GM21360 (cell line): ENCODE data around the gene CLUH.
"Not testable (repeated sequence)": the region's sequence is repeated elsewhere in the genome, so short reads cannot be mapped to it uniquely, and the experiment has no call there.

Experiments
- ATAC-seq: cut with Tn5 transposase; IDR thresholded peaks from one replicate; pipeline ENCODE4 v1.9.1; 2021; ENCODE audit warnings: mild to moderate bottlenecking, moderate library complexity; ENCODE audit not compliant: unreplicated experiment

The CLUH gene

DNA sequence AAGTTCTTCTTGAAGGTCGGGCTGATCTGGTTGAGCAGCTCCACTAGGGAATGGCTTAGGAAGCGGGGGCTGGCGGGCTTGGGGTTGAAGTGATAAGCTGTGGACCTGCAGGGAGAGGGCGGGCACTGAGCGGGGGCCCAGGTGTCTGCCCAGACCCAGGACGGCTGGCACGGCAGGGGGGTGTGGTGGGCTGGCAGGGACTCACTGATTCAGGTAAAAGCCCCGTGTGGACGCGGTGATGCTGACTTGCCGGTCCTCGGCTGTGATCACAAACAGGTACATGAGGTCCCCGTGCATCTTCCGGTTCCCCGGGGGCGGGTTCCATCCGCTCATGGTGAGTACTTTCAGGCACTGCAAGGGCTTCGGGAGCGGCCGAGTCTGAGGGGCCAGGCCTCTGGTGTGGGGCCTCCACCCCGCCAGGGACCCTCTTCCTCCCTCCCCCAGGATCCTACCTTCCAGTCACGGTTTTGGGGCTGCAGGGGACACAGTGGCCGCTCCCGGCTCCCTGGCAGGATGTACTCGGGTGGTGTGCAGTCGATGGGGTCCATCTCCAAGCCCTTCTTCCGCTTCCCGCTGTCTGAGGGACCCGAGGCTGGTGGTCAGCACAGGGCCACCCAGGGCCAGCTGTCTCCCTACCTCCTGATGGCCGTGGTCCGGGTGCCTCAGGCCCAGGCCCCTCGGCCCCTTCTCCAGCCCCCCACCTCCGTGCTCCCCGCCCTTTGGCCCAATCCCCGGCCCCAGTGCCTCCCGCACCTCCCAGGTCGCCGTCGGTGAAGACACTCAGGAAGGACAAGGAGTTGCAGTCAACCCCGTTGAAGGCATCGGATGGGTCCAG, 10.2 kb downstream of the CLUH start:
- no peak for ATAC-seq

DNA sequence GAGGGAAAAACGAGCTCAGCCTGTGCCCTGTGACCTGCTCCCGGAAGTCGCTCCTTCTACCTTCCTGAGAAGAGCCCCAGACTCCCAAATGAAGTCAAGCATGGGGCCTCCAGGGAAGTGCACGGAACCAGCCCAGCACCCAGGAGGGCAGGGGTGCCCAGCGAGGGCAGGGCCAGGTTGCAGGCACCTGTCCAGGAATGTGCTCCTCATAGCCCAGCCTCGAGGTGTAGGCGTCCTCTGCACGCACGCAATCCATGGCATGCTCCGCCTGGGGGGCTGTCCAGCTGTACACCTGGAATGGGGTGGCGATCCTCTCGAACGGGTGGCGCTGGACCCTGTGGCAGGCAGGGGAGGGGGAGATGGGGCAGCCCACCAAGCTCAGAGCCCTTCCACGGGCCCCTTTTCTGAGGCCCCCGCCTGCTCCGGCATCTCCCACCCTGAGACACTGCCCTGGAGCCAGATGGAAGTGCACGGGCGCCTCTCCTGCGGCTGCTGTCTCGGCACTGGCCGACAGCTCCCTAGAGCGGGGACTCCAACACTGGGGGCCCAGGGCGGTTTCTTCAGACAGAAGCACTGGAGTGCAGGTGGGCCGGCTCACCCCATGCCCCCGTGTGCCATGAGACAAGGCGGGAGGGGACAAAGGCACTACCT, 10.9 kb downstream of the CLUH start:
- no peak for ATAC-seq

DNA sequence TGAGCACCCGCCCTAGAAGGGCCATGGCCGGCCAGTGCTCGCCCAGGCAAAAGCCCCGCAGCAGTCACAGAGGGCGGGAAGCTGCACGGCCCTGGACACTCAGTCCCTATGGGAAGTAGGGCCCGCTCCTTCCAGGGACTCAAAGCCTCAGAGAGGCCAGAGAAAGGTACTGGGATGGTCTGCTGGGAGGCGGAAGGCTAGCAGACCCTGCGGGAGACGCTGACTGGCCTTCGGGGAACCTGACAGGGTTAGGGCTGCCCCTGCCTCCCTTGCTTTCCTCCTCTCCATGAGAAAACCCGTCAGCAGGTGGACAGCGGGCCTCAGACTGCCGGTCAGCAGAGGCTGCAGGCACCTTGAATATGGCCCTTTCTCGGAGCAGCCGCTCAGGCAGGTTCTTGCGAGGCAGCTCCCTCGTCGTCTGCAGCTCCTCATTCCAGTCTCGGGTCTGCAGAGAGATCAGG, 11.5 kb downstream of the CLUH start:
- no peak for ATAC-seq

DNA sequence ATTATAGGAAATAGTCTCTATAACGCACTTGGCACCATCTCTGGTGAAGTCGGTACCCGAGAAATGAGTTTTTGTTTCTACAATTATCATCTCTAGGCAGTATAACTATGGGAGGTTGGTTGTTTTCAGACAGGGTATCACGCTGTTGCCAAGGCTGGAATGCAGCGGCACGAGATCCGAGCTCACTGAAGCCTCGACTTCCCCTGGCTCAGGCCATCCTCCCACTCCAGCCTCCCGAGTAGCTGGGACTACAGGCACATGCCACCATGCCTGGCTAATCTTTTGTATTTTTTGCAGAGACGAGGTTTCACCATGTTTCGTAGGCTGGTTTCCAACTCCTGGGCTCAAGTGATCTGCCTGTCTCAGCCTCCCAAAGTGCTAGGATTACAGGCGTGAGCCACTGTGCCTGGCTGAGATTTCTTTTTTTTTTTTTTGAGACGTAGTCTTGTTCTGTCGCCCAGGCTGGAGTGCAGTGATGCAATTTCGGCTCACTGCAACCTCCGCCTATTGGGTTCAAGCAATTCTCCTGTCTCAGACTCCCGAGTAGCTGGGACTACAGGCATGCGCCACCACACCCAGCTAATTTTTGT, 12.3 kb downstream of the CLUH start:
- ATAC-seq, result not testable (repeated sequence)

DNA sequence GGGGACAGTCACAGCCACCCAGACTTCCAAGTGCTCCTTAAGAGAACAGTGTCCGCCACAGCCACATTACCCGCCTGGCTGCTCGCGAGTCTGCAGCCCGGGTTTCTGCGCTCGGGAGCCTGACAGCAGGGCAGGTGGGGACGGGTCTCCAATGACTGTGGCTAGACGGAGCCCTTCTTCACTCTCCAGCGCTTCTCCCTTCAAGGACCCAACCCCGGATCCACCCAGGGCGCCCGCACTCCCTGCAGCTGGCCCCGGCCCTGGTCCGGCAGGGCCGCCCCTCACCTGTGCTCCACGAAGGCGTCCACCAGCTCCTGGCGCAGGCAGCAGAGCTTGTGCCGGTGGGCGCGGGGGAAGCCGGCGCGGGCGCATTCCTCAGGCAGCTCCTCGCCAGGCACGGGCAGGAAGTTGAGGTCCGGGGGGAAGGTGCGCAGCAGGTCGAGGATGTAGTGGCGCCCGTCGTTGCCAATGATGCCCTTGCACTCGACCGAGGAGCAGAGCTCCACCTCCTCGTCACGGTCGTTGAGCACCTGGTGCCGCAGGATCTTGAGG, 13.9 kb downstream of the CLUH start:
- ATAC-seq, result no peak

DNA sequence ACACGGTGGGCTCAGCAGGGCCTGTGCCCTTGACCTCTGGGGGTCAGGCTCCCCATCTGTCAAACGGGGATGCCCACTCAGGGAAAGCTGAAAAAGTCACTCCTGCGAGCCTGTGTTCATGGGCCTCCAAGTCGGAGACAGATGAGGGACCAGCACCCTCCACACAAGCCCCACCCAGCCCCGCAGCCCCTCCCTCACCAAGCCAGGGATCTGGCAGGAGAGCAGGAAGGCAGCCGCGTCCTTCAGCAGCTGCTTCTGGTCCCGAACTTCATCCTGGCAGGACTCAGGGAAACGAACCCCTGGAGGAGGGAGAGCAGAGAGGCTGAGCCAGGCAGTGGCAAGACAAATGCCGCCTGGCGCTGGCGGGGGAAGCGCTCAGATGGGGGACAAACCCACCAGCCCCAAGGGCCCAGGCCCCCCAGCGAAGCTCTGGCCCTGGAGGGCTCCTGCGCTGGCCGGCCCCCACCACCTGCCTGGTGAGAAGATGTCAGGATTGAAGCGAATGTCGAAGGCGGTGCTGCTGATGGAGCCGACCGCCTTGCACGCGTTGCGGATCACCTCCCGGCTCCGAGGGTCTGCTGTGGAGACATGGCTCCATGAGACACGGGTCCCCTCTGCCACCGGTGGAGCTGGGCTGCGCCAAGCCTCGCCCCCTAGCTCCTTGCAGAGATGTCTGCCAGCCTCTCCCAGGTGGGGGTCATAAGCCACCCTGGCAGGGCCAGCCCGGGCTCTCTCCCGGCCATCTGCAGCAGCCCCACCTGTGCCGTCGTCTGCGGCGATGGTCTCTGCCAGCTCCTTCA, 15.4 kb downstream of the CLUH start:
- ATAC-seq, result no peak

DNA sequence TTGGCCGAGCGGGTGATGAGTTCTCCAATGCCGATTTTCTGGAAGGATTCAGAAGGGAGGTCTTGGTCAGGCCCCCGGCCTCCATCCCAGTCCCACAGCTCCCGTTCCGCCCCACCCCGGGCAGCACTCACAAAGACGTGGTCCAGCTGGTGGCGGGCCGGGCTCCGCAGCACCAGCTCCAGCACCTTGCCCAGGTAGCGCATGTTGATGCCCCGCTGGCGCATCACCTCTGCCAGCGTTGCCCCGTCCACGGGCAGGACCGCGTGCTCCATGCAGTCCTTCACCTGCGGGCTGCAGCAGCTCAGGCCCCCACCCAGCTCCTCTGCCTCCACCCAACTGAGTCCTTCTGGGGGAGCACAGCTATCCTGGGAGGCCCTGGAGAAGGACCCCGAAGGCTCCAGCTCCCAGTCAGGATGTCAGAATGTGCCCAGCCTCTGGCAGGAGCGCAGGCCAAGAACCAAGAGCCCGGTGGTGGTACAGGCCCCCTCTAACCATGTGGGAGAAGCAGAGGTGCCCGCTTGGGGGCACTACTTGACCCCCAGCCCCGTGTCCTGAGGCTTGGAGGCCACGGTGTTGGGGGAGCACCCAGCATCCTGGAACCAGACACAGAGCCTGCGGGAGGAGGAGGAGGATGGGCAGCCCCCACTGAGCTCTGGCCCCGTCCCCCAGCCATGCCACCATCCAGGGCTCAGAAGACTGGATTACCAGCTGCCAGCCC, 16.2 kb downstream of the CLUH start:
- ATAC-seq, result no peak

DNA sequence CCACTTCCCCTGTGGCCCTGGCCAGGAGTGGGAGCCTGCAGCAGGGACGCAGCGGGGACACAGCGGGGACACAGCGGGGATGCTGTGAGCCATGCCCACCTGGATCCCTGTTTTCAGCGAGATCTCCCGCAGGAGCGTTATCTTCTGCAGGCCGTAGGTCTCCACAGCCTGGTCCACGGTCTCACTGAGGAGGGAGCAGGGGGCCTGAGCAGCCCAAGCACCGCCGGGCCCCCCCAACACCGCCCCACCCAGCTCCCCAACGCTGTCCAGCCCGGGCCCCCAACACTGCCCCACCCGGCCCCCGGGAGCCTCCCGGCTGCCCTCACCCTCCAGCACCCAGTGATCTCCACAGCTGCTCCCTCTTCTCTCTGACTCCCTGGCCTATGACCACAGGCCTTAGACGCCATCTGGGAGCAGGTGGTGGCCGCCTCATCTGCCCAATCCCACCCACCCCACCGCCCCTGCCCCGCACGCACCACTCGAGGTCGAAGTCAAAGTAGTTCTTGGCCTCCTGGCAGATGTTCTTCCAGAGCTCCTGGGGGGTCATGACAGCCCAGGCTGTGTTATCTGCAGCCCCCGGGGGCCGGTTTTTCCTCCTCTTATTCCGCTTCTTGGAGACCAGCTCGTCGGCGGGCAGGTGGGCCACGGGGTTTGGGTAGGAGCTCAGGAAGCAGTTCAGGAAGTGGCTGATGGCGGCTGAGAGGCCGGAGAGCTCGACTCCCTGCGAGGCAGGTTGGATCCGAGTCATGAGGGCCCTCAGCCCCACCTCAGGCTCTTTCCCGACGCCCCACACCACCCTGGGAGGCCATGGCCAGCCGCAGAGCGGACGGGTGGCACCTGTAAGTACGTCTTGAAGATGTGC, 17.0 kb downstream of the CLUH start:
- ATAC-seq, result no peak

DNA sequence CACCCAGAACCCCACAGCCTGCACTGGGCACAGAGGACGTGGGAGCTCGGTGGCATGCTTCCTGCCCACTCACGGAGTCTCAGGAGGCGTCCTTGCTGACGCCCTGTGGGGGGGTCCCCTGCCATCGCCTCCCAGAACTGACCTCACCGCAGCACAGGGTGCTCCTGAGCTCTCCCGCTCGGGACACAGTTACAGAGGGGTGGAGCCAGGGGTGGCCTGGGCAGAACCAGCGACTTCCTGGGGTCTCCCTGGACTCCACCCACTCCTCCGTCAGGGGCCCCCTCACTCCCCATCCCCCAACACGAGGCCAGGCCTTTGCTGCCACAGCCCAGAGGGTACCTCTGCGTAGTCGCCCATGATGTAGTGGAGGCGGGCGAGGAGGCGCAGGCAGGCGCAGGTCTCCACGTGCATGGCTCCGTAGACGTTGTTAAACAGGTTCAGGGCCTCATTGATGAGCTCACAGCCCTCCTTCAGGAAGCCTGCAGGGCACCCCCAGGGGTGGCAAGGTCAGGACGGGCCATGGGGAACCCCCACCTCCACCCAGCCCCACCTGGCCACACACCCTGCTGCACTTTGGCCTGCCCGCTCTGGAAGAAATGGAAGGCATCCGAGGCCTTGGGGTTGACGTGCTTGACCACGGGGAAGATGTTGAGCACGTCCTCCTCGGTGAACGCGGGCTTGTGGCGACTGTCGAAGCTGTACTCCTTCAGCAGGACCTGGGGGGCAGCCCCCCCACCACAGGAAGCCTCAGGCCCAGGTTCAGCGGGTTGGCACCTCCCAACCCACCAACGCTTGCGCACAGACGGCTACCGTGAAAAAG, 17.8 kb downstream of the CLUH start:
- ATAC-seq, result no peak

DNA sequence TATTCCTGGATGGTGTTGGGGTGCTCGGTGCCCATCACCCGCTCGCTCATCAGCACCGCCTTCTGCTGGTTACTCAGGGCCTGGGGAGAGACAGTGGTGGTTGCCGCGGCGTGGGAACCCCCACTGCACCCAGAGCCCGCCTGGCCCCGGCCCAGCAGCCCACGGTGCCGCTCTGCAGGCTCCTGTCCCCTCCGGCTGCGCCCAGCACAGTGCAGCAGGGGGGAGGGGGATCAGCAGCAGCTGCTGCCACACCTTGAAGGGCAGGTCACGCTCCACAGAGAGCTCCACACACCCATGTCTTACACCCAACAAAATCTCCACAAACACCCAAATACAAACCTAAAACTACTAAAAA, 18.8 kb downstream of the CLUH start:
- ATAC-seq, result no peak

DNA sequence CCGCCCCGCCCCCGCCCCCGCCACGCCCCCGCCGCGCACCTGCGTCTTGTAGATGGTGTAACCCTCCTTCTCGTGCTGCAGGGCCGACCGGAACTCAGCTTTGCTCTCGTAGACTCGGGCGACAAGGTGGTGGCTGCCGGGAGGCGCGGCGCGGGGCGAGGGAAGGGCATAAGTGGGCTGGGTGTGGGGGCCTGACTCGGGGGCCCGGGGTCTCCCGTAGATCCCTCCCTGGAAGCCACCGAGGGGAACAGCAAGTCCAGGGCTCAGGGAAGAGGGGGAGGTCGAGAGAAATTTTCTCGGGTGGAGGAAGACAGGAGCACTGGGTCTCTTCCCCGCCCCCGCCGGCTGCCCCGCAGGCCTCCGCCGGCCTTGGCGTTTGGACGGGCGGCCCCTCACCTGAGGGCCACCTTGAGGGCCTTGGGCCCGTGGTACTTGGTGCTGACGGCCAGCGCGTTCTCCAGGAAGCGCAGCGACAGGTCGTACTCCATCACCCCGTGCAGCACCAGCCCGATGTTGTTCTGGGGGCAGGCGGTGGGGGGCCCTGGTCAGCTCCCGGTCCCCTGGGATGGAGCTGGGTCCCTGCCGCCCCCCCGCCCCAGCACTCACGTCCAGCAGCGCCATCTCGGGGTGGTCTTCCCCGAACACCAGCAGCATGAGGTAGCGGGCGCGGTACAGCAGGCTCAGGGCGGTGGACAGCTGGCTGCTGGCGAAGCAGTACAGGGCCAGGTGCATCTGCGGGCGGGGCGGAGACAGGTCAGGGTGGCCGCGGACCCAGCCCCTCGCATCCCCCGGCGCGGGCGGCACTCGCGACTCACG, 19.4 kb downstream of the CLUH start:
- ATAC-seq, result no peak

DNA sequence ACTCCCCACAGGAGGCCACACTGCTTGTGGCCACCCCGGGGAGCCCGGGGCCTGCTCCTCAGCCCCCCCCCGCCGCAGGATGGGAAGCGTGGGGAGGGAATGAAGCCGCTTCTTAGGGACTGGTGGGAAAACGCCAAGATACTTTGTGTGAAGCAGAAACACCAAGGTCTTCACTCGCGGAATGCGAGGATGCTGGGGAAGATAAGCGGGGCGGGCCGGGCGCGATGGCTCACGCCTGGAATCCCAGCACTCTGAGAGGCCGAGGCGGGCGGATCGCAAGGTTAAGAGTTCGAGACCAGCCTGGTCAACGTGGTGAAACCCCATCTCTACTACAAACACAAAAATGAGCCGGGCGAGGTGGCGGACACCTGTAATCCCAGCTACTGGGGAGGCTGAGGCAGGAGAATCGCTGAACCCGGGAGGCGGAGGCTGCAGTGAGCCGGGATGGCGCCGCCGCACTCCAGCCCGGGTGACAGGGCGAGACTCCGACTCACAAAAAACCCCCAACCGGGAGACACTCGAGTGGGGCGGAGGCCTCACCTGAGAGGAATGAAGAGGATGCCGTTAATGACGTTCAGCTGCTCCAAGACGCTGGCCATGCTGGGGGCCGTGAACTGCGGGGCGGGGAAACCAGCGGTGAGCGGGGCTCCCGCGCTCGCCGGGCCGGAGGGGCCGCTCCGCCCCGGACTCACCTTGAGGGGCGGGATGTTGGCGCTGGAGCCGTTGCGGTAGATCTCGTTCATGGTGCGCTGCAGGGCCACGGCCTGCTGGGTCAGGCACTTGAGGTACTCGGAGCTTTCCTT, 20.3 kb downstream of the CLUH start:
- no peak for ATAC-seq

DNA sequence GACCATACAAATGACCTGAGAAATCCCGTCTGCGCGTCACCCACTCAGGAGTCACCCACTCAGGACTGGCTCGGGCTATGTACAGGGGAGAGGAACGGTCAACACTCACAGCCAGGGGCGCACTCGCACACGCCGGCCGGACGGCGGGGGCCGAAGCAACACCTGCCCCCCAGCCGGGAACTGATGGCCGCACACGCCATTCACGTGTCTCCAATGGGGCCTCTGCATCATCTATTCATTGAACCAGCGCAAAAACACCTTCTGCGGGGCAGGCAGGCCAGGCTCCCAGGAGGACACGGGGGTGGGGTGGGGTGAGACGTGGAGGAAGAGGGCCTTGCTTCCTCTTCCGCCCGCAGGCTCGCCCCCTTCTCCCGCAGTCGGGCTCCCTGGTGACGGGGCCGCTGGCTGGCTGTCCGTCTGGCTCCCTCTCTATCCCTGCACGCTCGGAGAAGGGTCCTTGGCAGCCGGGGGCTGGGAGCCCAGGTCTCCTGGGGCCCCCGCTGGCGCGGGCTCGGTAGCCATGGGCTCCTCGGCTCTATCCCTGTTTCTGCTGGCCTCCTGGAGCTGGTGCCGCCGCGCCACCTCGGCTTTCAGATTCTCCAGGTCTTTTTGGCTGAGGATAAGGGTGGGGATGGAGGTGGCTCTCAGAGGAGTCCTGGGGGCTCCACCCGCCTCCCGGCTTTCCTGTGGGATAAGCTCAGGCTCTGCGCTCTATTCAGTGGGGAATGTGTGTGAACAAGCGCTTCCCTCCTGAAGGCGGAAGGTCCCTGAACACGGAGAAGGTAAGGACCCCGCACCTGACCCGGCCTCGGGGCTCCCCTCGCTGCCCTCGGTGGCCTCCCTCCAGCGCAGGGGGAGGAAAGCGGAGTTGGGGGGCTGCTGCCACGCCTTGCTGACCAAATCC, 21.1 kb downstream of the CLUH start:
- ATAC-seq, result no peak

DNA sequence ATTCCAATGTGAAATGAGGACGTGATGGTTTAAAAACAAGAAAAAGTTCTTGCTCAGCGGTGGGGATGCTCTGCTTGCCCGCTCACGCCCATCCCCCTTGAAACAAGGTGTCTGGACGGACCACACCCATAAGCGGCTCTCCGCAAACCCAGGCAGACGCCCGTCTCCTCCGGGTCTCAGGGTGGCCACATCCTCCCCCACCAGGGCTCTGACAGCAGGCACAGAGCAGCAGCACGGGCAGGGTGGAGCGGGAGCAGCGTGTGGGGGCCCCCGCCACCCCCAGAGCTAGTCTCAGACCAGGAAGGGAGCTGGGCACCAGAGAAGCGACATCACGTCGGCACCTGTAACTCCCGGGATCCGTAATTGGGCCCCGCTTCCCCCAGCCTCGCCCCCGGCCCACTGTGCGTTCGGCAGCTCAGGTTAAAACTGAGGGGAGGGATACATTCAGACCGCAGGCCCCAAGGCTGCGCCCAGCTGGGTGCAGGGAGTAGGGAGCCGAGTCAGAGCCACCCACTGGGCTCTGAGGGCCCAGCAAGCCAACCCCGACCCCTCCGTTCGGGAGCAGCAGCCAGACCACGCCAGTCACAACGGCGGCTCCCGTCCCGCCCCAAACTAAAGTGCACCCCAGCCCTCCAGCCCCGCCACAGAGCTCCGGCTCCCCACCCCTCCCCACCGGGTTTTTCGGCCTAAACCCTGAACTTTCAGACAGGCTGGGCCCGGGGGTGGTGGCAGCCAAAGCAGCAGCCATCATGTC, 22.0 kb downstream of the CLUH start:
- ATAC-seq, result no peak
